D721Med (cell line): ENCODE data around the gene GRIK4.

Experiments used
- DNase-seq: peaks from one replicate; pipeline ENCODE4 v3.0.0; 2011; ENCODE audit warnings: low spot score; ENCODE audit not compliant: insufficient read length
- FAIRE-seq: peaks from 2 replicates; lab custom pipeline; 2011; peaks lifted over from hg19 to GRCh38; lab: Jason Lieb, UNC
- CTCF ChIP-seq: IDR thresholded peaks from 2 replicates; pipeline ENCODE4 v1.5.1; 2012; ENCODE audit warnings: mild to moderate bottlenecking, control low read depth; ENCODE audit not compliant: insufficient read depth; ENCODE audit errors: missing control alignments

GRIK4 gene

GRCh38 chr11:120586728-120587127 lies 75.2 kb downstream of the GRIK4 start:
- DNase-seq (no peak), FAIRE-seq (no peak)
- TF ChIP-seq CTCF = no peak

GRCh38 chr11:120587299-120587698 lies 75.8 kb downstream of the GRIK4 start:
- DNase-seq (no peak), FAIRE-seq (no peak)
- no peak for TF ChIP-seq CTCF

GRCh38 chr11:120589376-120589775 lies 77.8 kb downstream of the GRIK4 start:
- DNase-seq (no peak), FAIRE-seq (no peak)
- TF ChIP-seq CTCF = no peak

GRCh38 chr11:120590472-120590871 lies 78.9 kb downstream of the GRIK4 start:
- DNase-seq = no peak
- FAIRE-seq = no peak
- no peak for TF ChIP-seq CTCF

- no peak for DNase-seq
- FAIRE-seq = no peak
- no peak for TF ChIP-seq CTCF
Measured at GRCh38 chr11:120594746-120595145, 83.2 kb downstream of the GRIK4 start.

- no peak for TF ChIP-seq CTCF
- no peak for FAIRE-seq
- DNase-seq = no peak
Measured at GRCh38 chr11:120595557-120595956, 84.0 kb downstream of the GRIK4 start.

- FAIRE-seq (no peak), DNase-seq (no peak)
- TF ChIP-seq CTCF = no peak
Measured at GRCh38 chr11:120597250-120598215, 86.0 kb downstream of the GRIK4 start.
